ENCODE results near the gene CANX. TPM values are rescaled to one million over a fixed set of nuclear protein-coding genes. Genes with fewer than 3 reads are reported as not detected.
A peak's percentile ranks its signal among the peaks of the same experiment; 100 is the strongest.

The CANX gene
- total and polyA plus RNA-seq, 11 donors, result 81.6 to 699 (median 473) TPM

GRCh38 chr5:179778591-179778990 is 79.8 kb downstream of the CANX start:
- no peaks in the 10 kb centered on the region for H3K27me3 ChIP-seq
- peak overlapping the region in 1 of 12 donors; percentile 71 for H3K27ac ChIP-seq
- no peak overlapping the region for H3K4me3 ChIP-seq
- peaks cover 0 to 63% (median 0%) of the 10 kb centered on the region in 12 donors for H3K4me1 ChIP-seq
- intact Hi-C loops (cut with DNase I), result no loop called here
- peaks cover 0 to 75% (median 54%) of the 10 kb centered on the region in 9 donors for H3K36me3 ChIP-seq
- DNase-seq (no peak), ATAC-seq (no peak)
- no peaks in the 10 kb centered on the region for H3K9me3 ChIP-seq
- TF ChIP-seq POLR2A (IDR thresholded peaks at IDR 0.05) (no peak), CTCF (IDR thresholded peaks at IDR 0.05) (no peak)
- 87 to 97% (median 95%) methylated on average over 5 of the region's 5 CpGs for WGBS, 4 donors

GRCh38 chr5:179779826-179780225 is 81.1 kb downstream of the CANX start:
- H3K9me3 ChIP-seq, result no peaks in the 10 kb centered on the region

GRCh38 chr5:179780362-179780761 is 81.6 kb downstream of the CANX start:
- Histone ChIP-seq H3K9me3 (no peaks in the 10 kb centered on the region), H3K27ac (peak overlapping the region in 1 of 12 donors; percentile 30), H3K4me1 (peaks cover 0 to 61% (median 0%) of the 10 kb centered on the region in 12 donors), H3K27me3 (no peaks in the 10 kb centered on the region), H3K36me3 (peaks cover 0 to 57% (median 37%) of the 10 kb centered on the region in 9 donors), H3K4me3 (no peak overlapping the region)
- intact Hi-C loops (cut with DNase I), result no loop called here
- WGBS, 4 donors, result 84 to 96% (median 89%) methylated on average over 7 of the region's 7 CpGs
- DNase-seq (peak in 2 of 5 donors; percentile 31 to 59), ATAC-seq (peak in 1 of 4 donors; percentile 41)
- TF ChIP-seq CTCF (IDR thresholded peaks at IDR 0.05) (no peak), POLR2A (IDR thresholded peaks at IDR 0.05) (no peak)

More at GRCh38 chr5:179779826-179780225, 81.1 kb downstream of the CANX start:
- Histone ChIP-seq H3K27me3 (no peaks in the 10 kb centered on the region), H3K36me3 (peaks cover 0 to 62% (median 42%) of the 10 kb centered on the region in 9 donors), H3K4me1 (peaks cover 0 to 63% (median 0%) of the 10 kb centered on the region in 12 donors), H3K4me3 (no peak overlapping the region), H3K27ac (peak overlapping the region in 1 of 12 donors; percentile 30)
- DNase-seq (peak in 1 of 5 donors; percentile 51), ATAC-seq (no peak)
- TF ChIP-seq CTCF (IDR thresholded peaks at IDR 0.05) (no peak), POLR2A (IDR thresholded peaks at IDR 0.05) (no peak)
- 73 to 90% (median 83%) methylated on average over 3 to 4 of the region's 4 CpGs for WGBS, 4 donors
- intact Hi-C loops (cut with DNase I), result no loop called here

Other genes with a start within 250 kb of the CANX start
- 10 to 100 TPM; 14.3 to 30.9 (median 22.1) TPM for gene RUFY1, start 148.4 kb upstream of the CANX start, total RNA-seq
- gene RUFY1, start 148.4 kb upstream of the CANX start, polyA plus RNA-seq, result 10 to 100 TPM; 25.0 to 27.8 TPM
- gene HNRNPH1, start 75.3 kb upstream of the CANX start, total RNA-seq, result 100 to 1,000 TPM; 106 to 252 (median 178) TPM
- gene HNRNPH1, start 75.3 kb upstream of the CANX start, polyA plus RNA-seq, result 100 to 1,000 TPM; 126 to 195 TPM
- gene CBY3, start 17.9 kb upstream of the CANX start, total RNA-seq, result not detected
- not detected for gene CBY3, start 17.9 kb upstream of the CANX start, polyA plus RNA-seq
- gene MAML1, start 33.9 kb downstream of the CANX start, total RNA-seq, result 10 to 100 TPM in 8 of 9 donors, 1 to 10 TPM in 1; 9.5 to 18.0 (median 11.9) TPM
- gene MAML1, start 33.9 kb downstream of the CANX start, polyA plus RNA-seq, result 1 to 10 TPM; 6.9 to 9.0 TPM
- 10 to 100 TPM in 4 of 9 donors, 1 to 10 TPM in 5; 4.5 to 16.7 (median 9.5) TPM for gene LTC4S, start 95.0 kb downstream of the CANX start, total RNA-seq
- 10 to 100 TPM in 1 of 2 donors, 1 to 10 TPM in 1; 3.3 to 13.8 TPM for gene LTC4S, start 95.0 kb downstream of the CANX start, polyA plus RNA-seq
- gene MGAT4B, start 107.9 kb downstream of the CANX start, total RNA-seq, result 100 to 1,000 TPM in 6 of 9 donors, 10 to 100 TPM in 3; 84.2 to 209 (median 112) TPM
- 10 to 100 TPM; 49.6 to 89.7 TPM for gene MGAT4B, start 107.9 kb downstream of the CANX start, polyA plus RNA-seq
- gene SQSTM1, start 121.9 kb downstream of the CANX start, total RNA-seq, result 100 to 1,000 TPM; 266 to 747 (median 402) TPM
- 100 to 1,000 TPM; 177 to 266 TPM for gene SQSTM1, start 121.9 kb downstream of the CANX start, polyA plus RNA-seq
- 10 to 100 TPM in 6 of 9 donors, 1 to 10 TPM in 3; 8.5 to 14.4 (median 12.3) TPM for gene MRNIP, start 159.8 kb downstream of the CANX start, total RNA-seq
- 10 to 100 TPM; 10.4 to 24.1 TPM for gene MRNIP, start 159.8 kb downstream of the CANX start, polyA plus RNA-seq
- 10 to 100 TPM; 29.3 to 68.9 (median 43.1) TPM for gene TBC1D9B, start 208.9 kb downstream of the CANX start, total RNA-seq
- 10 to 100 TPM; 31.1 to 49.9 TPM for gene TBC1D9B, start 208.9 kb downstream of the CANX start, polyA plus RNA-seq